Smooth muscle cell (in vitro differentiated cells): ENCODE measurements around the gene TAX1BP1. TPM values are rescaled to one million over a fixed set of nuclear protein-coding genes. Genes with fewer than 3 reads are reported as not detected.

ENCODE experiments used
- DNase-seq: peaks from one replicate; lab custom pipeline; 2025; ENCODE audit not compliant: unreplicated experiment; lab: John Stamatoyannopoulos, UW
- H2AFZ ChIP-seq: fragments of 200-600 bp; sonication (generic); 2 replicates; pipeline ENCODE4 v1.6.0; 2016; ENCODE audit warnings: antibody characterized with exemption, low read depth, mild to moderate bottlenecking
- H3F3A ChIP-seq: fragments of 200-600 bp; sonication (generic); 2 replicates; pipeline ENCODE4 v1.6.0; 2017; ENCODE audit warnings: antibody characterized with exemption, low read depth
- H3K27ac ChIP-seq: fragments of 200-600 bp; sonication (generic); 2 replicates; pipeline ENCODE4 v1.5.1; 2016; ENCODE audit warnings: low read depth, mild to moderate bottlenecking
- H3K27me3 ChIP-seq: fragments of 200-600 bp; sonication (generic); 2 replicates; pipeline ENCODE4 v1.6.1; 2016; ENCODE audit warnings: low read depth, mild to moderate bottlenecking
- H3K36me3 ChIP-seq: fragments of 200-600 bp; sonication (generic); 2 replicates; pipeline ENCODE4 v1.5.1; 2016; ENCODE audit warnings: low read depth
- H3K4me1 ChIP-seq: fragments of 200-600 bp; sonication (generic); 2 replicates; pipeline ENCODE4 v1.5.1; 2016; ENCODE audit warnings: low read depth
- H3K4me2 ChIP-seq: fragments of 200-600 bp; sonication (generic); 2 replicates; pipeline ENCODE4 v1.6.0; 2016; ENCODE audit warnings: mild to moderate bottlenecking
- H3K4me3 ChIP-seq: fragments of 200-600 bp; sonication (generic); 2 replicates; pipeline ENCODE4 v1.5.1; 2016; ENCODE audit warnings: mild to moderate bottlenecking
- H3K79me2 ChIP-seq: fragments of 200-600 bp; sonication (generic); 2 replicates; pipeline ENCODE4 v1.6.0; 2016; ENCODE audit warnings: low read depth, mild to moderate bottlenecking
- H3K9ac ChIP-seq: fragments of 200-600 bp; sonication (generic); 2 replicates; pipeline ENCODE4 v1.6.0; 2016; ENCODE audit warnings: low read depth
- H3K9me3 ChIP-seq: fragments of 200-600 bp; sonication (generic); replicated peaks from 2 replicates; pipeline ENCODE4 v1.5.1; 2016; ENCODE audit warnings: low read depth
- H4K20me1 ChIP-seq: fragments of 200-600 bp; sonication (generic); 2 replicates; pipeline ENCODE4 v1.6.0; 2016; ENCODE audit warnings: low read depth
- WGBS: methylation state at CpG from one replicate; pipeline ENCODE4 v1.1.7; 2016; ENCODE audit warnings: low lambda C conversion rate; 5-methylcytosine and 5-hydroxymethylcytosine counted together
- polyA plus RNA-seq: library from polyadenylated mRNA; unstranded; fragments of >200 nt; fragmentation: Nextera tagmentation; extraction: Ambion mirVana; gene quantifications from 2 replicates; pipeline ENCODE4 v1.2.1, GENCODE V29; 2016
- total RNA-seq: library from RNA; depleted of rRNA; stranded (reverse); fragments of >200 nt; gene quantifications from 2 replicates; pipeline ENCODE4 v1.2.3, GENCODE V29; 2014
- TF ChIP-seq, protein P1 (sequence below): fragments of 200-600 bp; sonication (generic); IDR thresholded peaks from 2 replicates; pipeline ENCODE4 v1.5.1; 2017; ENCODE audit warnings: borderline replicate concordance, mild to moderate bottlenecking, antibody characterized with exemption; ENCODE audit not compliant: insufficient read depth, poor library complexity, severe bottlenecking

Gene TAX1BP1
- total and polyA plus RNA-seq, 2 experiments from 2014 or later = 80.4 to 81.6 TPM

DNA sequence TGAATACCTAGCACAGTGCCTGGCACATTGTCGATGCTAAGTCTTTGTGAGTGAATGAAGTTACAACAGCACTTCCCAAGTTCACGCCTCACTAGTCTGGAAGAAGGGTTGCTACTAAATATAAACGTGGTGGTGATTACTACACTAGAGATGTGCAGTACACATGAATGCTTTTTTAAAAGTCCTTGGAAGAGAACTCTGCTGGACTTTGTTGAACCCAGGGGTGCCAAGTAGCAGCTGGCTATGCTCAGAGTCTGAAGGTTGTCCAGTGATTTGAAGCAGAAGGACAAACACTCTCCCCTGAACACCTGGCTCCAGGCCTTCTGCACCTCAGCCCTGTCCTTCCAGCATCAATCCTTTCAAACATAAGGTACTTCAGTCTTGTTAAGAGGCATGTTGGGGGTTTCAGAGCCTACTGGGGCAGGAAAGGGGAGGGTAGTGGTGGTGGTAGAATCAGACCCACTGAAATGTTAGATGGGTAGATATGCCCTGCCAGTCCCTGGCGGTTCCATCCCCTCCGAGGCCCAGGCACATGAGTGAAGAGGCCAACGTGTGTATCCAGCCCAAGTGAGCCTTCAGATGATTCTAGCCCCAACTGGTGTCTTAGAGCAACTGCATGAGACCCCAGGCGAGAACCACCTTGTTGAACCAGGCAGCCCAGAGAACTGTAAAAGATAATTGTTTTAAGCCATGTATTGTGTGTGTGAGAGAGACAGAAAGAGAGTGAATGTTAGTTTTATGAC lies 94.4 kb downstream of the TAX1BP1 start:
- H3K79me2 ChIP-seq = no peaks in the 10 kb centered on the region
- no peak overlapping the region for H3K9ac ChIP-seq
- no peak overlapping the region for H3K27ac ChIP-seq
- H3K36me3 ChIP-seq = no peaks in the 10 kb centered on the region
- H3K9me3 ChIP-seq = no peaks in the 10 kb centered on the region
- no peaks in the 10 kb centered on the region for H3K27me3 ChIP-seq
- TF ChIP-seq, protein P1, sequence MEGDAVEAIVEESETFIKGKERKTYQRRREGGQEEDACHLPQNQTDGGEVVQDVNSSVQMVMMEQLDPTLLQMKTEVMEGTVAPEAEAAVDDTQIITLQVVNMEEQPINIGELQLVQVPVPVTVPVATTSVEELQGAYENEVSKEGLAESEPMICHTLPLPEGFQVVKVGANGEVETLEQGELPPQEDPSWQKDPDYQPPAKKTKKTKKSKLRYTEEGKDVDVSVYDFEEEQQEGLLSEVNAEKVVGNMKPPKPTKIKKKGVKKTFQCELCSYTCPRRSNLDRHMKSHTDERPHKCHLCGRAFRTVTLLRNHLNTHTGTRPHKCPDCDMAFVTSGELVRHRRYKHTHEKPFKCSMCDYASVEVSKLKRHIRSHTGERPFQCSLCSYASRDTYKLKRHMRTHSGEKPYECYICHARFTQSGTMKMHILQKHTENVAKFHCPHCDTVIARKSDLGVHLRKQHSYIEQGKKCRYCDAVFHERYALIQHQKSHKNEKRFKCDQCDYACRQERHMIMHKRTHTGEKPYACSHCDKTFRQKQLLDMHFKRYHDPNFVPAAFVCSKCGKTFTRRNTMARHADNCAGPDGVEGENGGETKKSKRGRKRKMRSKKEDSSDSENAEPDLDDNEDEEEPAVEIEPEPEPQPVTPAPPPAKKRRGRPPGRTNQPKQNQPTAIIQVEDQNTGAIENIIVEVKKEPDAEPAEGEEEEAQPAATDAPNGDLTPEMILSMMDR = no peak
- no peaks in the 10 kb centered on the region for H3F3A ChIP-seq
- H2AFZ ChIP-seq = no peak overlapping the region
- H4K20me1 ChIP-seq = peaks cover 17% of the 10 kb centered on the region
- no peak for DNase-seq
- H3K4me2 ChIP-seq = no peak overlapping the region
- WGBS = 90% methylated on average over 7 of the region's 7 CpGs
- H3K4me3 ChIP-seq = no peak overlapping the region
- no peaks in the 10 kb centered on the region for H3K4me1 ChIP-seq

DNA sequence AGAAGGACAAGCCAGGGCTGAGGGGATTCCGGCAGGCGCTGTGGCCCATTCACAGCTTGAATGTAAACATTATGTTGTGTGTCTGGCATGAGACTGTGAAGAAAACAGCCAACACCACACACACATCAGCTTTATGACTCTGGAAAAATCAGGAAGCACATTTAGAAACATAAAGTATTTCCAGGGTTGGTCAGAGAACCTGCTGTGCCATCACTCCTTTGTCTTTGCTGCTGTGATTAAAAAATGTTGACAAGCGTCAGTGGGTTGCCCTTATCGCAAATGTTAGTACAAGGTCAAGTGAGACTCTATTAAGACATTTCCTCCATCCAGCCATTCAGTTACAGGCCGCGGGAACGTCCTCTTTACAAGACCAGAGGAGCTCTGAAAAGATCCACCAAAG lies 95.4 kb downstream of the TAX1BP1 start:
- DNase-seq = no peak
- H3K9me3 ChIP-seq = no peaks in the 10 kb centered on the region
- no peak overlapping the region for H2AFZ ChIP-seq
- H3F3A ChIP-seq = no peaks in the 10 kb centered on the region
- no peaks in the 10 kb centered on the region for H3K27me3 ChIP-seq
- H3K4me2 ChIP-seq = no peak overlapping the region
- no peaks in the 10 kb centered on the region for H3K36me3 ChIP-seq
- TF ChIP-seq, protein P1 = no peak
- H3K4me1 ChIP-seq = no peaks in the 10 kb centered on the region
- 62% methylated on average over 7 of the region's 7 CpGs for WGBS
- peaks cover 17% of the 10 kb centered on the region for H4K20me1 ChIP-seq
- H3K79me2 ChIP-seq = no peaks in the 10 kb centered on the region
- no peak overlapping the region for H3K27ac ChIP-seq
- no peak overlapping the region for H3K4me3 ChIP-seq
- no peak overlapping the region for H3K9ac ChIP-seq

DNA sequence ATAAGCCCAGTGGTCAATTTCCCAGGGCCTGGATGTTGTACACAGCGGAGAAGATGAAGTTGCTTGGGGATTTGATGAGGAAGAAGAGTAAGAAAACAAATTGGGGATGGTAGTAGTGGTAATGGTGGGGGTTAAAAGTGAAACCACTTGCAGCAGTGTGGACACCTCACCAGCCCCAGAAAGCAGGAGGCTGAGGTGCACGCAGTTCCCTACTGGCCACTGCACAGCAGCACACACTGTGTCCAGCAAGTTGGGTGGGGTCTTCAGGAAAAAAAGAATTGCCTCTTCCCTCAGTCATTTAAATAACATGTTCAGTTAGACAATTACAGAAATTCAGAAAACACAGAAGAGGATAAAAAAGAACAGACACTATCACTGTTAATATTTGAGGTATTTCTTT lies 96.6 kb downstream of the TAX1BP1 start:
- Histone ChIP-seq H3K4me1 (no peaks in the 10 kb centered on the region), H3K4me3 (no peak overlapping the region), H3K27ac (no peak overlapping the region), H3K9me3 (no peaks in the 10 kb centered on the region), H2AFZ (no peak overlapping the region), H3F3A (no peaks in the 10 kb centered on the region), H3K36me3 (no peaks in the 10 kb centered on the region), H3K79me2 (no peaks in the 10 kb centered on the region), H4K20me1 (peaks cover 9% of the 10 kb centered on the region), H3K9ac (no peak overlapping the region), H3K27me3 (no peaks in the 10 kb centered on the region), H3K4me2 (no peak overlapping the region)
- TF ChIP-seq, protein P1 = no peak
- WGBS = 97% methylated on average over 2 of the region's 2 CpGs
- no peak for DNase-seq

- no peaks in the 10 kb centered on the region for H3F3A ChIP-seq
- peaks cover 7% of the 10 kb centered on the region for H4K20me1 ChIP-seq
- H3K9ac ChIP-seq = no peak overlapping the region
- H3K4me1 ChIP-seq = peaks cover 11% of the 10 kb centered on the region
- WGBS = 93% methylated on average over 10 of the region's 10 CpGs
- no peak for DNase-seq
- no peak overlapping the region for H2AFZ ChIP-seq
- TF ChIP-seq, protein P1 = no peak
- no peak overlapping the region for H3K4me3 ChIP-seq
- no peaks in the 10 kb centered on the region for H3K79me2 ChIP-seq
- no peaks in the 10 kb centered on the region for H3K36me3 ChIP-seq
- no peaks in the 10 kb centered on the region for H3K27me3 ChIP-seq
- no peak overlapping the region for H3K27ac ChIP-seq
- no peaks in the 10 kb centered on the region for H3K9me3 ChIP-seq
- no peak overlapping the region for H3K4me2 ChIP-seq
These were observed 99.1 kb downstream of the TAX1BP1 start for GRCh38 chr7:27839099-27839498.
